Cerebellar cortex (tissue), 1 donor: ENCODE data around the gene METTL4.

Source experiments
- DNase-seq: peaks from one replicate; pipeline ENCODE4 v3.0.0-alpha.2; 2015; ENCODE audit warnings: low spot score

The METTL4 gene

GRCh38 chr18:2571200-2572170 lies at the start of gene METTL4, which contains the start of gene NDC80:
TSS of gene METTL4 (minus strand) at chr18:2571505. CDS start at chr18:2567216, 4,289 bp downstream.
TSS of gene NDC80 (plus strand) at chr18:2571557. CDS start at chr18:2572986, 1,429 bp downstream.
- peak; percentile 89 for DNase-seq

- DNase-seq, result no peak
Observed at GRCh38 chr18:2618009-2618408, 46.7 kb upstream of the METTL4 start.

DNA sequence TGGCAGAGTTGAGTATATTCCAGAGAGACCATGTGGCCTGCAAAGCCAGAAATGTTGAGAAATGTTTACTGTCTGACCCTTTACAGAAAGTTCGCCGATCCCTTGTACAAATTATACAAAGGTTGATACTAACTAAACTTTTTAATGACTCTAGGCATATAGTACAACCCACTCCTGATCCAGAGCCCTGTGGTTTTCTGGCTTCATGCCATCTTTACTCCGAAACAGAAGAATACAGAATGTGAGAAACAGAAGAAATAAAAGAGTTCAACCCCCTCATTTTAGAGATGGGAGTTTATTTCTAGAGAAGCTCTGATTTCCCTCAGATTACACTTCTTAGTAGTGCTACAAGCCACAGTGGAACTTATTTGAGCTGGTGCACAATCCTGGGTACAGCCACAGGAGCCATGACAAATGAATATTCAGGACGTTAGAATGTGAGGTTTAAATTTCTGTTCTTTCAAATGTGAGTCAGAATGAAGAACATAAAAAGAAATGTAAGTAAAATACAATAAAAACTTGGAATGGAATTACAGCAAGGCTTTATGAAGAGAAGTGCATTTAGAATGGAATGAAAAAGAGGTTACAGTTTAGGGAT lies 46.2 kb upstream of the METTL4 start:
- DNase-seq, result no peak

GRCh38 chr18:2612996-2613395 lies 41.7 kb upstream of the METTL4 start:
- DNase-seq, result no peak

DNA sequence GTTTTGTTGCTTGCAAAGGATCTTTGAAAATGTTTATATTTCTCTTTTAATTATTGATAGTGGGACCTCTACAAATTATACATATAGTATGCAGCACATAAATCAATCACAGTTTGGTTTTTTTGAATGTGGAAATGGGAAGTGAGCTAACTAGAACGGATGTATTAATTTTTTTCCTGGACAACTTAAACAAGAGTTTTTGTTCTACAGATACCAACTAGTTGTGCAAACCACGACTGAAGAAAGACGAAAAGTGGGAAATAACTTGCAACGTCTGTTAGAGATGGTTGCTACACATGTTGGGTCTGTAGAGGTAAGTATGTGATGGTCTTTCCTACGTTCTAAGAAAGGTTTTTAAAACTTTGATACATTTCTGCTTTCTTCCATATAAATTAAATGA lies 39.2 kb upstream of the METTL4 start:
- DNase-seq, result no peak

DNA sequence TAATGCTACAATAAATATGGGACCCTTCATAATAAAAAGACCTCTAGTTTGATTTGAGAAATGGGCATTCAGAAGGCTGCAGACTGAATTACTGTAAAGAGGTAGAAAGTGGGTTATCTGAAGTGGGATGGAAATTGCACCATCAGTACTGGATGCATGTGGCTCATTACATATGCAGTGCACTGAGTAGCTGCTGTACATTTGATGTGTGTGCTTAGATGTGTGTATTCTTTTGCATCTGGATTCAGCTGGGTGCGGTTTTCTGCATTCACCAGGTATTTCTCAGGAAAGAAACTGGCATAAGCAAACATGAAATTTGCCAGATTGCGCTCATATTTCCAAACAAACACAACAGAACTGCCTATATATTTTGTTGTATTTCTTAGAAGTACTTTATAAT lies 38.3 kb upstream of the METTL4 start:
- no peak for DNase-seq

GRCh38 chr18:2606335-2606734 lies 35.0 kb upstream of the METTL4 start:
- DNase-seq, result no peak

DNA sequence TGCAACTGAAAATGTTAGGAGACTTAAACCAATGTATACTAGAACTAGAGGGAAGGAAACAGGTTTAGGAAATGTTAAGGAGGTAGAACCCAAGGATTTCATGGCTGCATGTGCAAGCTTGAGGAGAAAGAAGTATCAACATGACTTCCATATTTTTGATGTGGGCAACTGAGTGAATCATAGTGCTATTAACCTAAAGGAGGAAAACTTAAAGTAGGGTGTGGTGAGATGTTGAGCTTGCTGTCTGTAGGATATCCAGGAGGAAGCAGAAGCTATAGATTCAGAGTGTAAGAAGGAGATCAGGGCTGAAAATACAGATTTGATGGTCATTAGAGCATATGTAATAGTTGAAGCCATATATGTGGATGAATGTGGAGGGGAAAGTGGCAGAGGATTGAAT lies 31.5 kb upstream of the METTL4 start:
- no peak for DNase-seq

- no peak for DNase-seq
Observed at GRCh38 chr18:2597639-2598038, 26.3 kb upstream of the METTL4 start.

GRCh38 chr18:2590303-2590702 lies 19.0 kb upstream of the METTL4 start:
- no peak for DNase-seq

DNA sequence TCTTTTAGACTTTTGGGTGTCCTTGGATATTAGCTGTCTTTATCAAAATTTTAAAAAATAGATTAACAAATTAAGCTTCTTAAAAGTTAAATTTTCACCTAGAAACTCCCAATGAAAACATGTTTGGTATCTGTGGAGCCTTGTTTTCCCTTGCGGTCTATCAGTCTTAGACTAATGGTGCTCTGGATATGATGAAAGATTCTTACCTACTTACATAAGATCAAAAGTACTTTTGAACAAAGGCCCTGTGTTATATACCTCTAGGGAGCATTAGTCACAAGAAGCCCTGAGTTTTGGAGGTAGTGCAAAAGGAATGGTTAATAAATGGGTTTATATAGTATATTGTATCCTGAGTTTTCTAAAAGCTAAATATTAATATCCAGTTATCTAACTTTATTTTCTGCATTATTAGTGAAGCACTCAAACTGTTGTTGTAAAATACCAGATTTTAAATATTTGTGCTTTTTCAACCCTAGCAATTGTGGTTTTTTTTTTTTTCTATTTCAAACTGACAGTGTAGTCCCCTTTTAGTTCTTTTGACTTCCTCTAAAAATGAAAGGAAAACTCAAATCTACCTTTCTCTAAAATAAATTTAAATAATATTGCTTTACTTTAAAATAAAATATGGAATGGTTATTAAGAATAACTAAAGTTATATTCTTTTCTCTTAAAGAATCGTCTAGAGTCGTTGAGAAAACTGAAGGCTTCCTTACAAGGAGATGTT lies 18.2 kb upstream of the METTL4 start:
- DNase-seq, result no peak

DNA sequence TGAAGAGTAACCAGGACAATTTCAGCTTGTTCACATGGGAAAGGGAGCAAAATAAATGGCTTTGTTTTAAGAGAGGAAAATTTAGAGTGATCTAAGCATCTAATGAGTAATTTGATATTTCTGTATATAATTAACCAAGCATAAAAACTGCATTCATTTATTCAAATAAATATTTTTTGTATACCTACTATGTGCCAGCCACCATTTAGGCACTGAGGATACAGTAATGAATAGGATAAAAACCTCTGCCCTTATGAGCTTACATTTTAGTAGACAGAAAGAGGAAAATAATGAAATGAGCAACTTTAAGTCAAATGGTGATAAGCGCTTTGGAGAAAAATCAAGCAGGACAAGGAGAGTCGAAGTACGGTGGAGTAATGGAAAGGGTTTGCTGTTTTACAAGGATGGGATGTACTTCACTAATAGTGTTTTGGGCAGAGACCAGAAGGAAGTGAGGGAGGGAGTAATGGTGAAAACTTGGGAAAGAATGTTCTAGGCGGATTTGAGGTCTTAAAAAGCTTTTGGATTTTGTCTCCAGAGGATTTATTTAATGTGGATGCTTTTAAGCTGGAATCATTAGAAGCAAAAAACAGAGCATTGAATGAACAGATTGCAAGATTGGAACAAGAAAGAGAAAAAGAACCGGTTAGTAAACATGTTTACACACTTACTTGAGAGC lies 17.5 kb upstream of the METTL4 start:
- DNase-seq, result no peak

GRCh38 chr18:2587788-2588187 lies 16.5 kb upstream of the METTL4 start:
- DNase-seq, result no peak

DNA sequence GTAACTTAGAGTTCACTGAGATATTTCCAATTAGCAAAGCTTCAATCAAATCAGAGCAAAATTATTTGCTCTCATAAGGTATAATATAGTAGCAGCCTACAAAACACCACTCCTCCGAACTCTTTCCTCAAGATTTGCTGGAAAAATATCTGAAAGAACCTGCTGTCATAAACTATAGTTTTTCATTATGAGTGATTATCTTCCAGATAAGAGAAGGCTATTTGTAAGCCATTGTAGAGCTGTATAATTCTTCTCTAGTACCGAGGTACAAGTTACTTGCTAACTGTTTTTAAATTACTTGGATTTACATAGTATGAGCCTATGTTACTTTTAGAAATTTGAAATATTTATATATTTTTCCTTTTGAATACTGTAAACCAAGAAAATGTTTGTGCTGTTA lies 2.1 kb upstream of the METTL4 start:
- no peak for DNase-seq

DNA sequence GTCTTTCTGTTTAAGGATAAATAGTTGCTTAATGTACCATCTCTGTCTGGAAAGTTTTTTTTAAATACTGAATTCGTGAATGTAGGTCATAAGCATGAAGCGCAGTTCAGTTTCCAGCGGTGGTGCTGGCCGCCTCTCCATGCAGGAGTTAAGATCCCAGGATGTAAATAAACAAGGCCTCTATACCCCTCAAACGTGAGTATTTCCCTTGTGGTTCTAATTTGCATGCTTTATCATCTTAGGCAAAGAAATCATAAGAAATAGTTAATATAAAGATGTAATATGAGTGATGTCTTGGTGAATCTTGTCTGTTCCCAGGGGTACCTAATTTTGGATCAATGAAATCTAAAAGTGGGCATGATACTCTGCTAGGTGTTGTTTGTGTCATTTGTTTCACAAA lies 1.6 kb upstream of the METTL4 start:
- no peak for DNase-seq

DNA sequence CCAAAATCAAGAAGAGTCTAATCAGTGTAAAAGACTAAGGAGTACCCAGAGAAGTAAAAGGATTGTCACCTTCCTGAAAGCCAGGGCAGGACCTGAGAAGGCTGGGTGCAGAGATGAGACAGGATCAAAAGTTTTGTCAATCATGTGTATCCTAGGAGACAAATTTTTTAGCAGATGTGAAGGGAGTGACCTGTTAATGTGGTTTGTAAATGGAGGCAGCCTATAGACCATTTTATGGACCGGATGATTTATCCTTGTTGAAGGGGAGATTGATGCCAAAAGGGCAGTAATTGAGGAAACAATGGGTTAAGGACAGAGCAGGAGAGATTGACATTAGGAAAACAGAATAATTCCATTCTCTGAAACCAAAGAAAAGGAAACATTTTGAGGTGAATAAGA lies 865 bp upstream of the METTL4 start:
- DNase-seq, result no peak

DNA sequence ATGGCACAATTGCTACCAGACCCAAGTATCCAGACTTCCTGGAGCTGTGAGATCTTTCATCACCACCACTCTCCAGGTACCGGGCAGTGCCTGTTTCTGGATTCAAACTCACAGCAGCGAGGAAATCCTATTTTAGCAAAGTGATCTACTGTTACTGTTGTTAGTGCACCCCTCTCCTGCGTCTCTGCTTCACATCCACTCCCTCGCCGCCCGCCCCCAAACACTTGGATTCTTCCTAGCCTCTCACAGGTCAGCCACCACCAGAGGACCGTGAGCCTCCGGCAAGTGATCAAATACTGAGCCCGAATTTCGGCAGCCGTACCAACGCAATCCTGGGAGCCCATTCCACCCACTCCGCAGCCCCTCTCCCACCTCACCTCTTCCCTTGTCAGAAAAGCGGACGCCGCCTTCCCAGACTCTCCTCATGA lies 519 bp downstream of the METTL4 start:
- peak; percentile 87 for DNase-seq

DNA sequence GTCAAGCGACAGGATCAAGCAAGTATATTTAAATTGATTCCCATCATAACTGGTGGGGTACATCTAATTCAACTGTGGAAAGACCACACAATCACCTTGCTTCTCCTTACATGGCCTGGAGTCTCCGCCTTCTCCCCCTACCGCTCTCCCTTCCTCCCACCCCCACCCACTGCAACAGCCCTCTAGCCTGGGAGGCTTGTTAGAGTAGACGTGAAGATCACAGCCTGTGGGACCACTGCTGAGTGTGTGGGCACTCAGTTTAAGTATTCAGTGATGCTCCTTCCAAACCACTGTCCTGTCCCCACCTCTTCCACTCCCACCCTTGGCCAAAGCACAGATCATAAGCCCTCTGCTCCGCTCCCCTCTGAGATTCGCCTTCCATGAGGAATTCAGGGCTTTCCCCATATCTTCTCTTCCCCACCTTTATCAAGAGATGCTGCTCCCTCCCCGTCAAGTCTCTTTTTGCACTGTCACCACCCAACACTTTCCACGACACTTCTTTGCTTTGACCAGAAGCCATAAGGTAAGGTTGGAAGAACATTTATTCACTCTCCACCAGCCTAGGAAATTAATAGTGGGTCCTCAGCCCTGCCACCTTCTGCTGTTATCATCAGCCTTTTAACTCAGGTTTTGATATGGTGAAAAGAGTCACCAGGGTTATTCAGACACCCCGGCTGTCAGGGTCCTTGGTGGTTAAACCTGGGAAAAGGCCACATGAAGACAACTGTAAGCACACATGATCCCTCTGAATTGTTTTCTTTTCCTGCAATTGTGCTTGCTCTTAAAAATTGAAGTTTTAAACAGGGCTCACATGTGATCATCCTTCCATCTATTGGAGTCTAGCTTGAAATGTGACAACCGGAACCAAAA lies 1.7 kb downstream of the METTL4 start:
- DNase-seq, result no peak

DNA sequence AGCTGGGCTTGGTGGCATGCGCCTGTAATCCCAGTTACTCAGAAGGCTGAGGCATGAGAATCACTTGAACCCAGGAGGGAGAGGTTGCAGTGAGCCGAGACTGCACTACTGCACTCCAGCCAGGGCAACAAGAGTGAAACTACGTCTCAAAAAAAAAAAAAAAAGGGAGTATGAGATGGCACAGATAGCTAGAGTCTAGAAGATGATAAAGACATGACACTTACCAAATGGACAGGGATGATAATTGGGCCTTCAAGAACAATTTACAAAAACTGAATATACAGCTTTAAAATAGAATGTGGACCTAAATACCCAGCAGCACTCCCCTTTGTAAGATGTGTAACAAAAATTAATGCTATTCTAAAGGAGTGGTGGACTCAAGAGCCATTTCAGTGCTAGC lies 2.7 kb downstream of the METTL4 start:
- DNase-seq, result no peak

GRCh38 chr18:2568129-2568528 lies 3.2 kb downstream of the METTL4 start:
- no peak for DNase-seq

- DNase-seq, result no peak
Observed at GRCh38 chr18:2564373-2564772, 6.9 kb downstream of the METTL4 start.
